Erythroblast (primary cell): ENCODE results near the gene FPR3.

Source experiments
- GATA1 ChIP-seq: IDR thresholded peaks from 2 replicates; pipeline ENCODE4 v1.6.1; 2011; ENCODE audit warnings: low read depth, mild to moderate bottlenecking, control low read depth, low read length, moderate library complexity
- POLR2A ChIP-seq: IDR thresholded peaks from 2 replicates; pipeline ENCODE4 v1.6.1; 2011; ENCODE audit warnings: mild to moderate bottlenecking, low read length

GRCh38 chr19:51761696-51762095, 33.3 kb upstream of the FPR3 start:
- TF ChIP-seq POLR2A (no peak), GATA1 (no peak)
